SJSA1 (cell line): ENCODE data around the gene NELL1. TPM values are rescaled to one million over a fixed set of nuclear protein-coding genes. Genes with fewer than 3 reads are reported as not detected.

Experiments used
- DNase-seq, 2 experiments: peaks; one replicate each; pipeline ENCODE4 v3.0.0-alpha.2; 2015 to 2020; ENCODE audit warnings: low spot score in 2 of 2, low read depth in 1 of 2
- H3K27ac ChIP-seq: fragments of 250-450 bp; sonication (Bioruptor Pico); 2 replicates; pipeline ENCODE4 v1.5.1; 2020; ENCODE audit warnings: mild to moderate bottlenecking, moderate library complexity
- H3K27me3 ChIP-seq: fragments of 250-450 bp; sonication (Bioruptor Pico); replicated peaks from 2 replicates; pipeline ENCODE4 v1.5.1; 2020; ENCODE audit warnings: mild to moderate bottlenecking, moderate library complexity
- H3K36me3 ChIP-seq: fragments of 250-450 bp; sonication (Bioruptor Pico); 2 replicates; pipeline ENCODE4 v1.5.1; 2020; ENCODE audit warnings: mild to moderate bottlenecking
- H3K4me1 ChIP-seq: fragments of 250-450 bp; sonication (Bioruptor Pico); replicated peaks from 2 replicates; pipeline ENCODE4 v1.6.1; 2021; ENCODE audit warnings: mild to moderate bottlenecking
- H3K4me3 ChIP-seq: fragments of 250-450 bp; sonication (Bioruptor Pico); 2 replicates; pipeline ENCODE4 v1.5.1; 2020; ENCODE audit warnings: mild to moderate bottlenecking
- H3K9me3 ChIP-seq: fragments of 250-450 bp; sonication (Bioruptor Pico); replicated peaks from 2 replicates; pipeline ENCODE4 v1.5.1; 2020; ENCODE audit warnings: mild to moderate bottlenecking
- total RNA-seq: library from RNA; depleted of rRNA; stranded (reverse); fragments of >200 nt; shearing (Covaris generic); gene quantifications from 2 replicates; pipeline ENCODE4 v1.2.3, GENCODE V29; 2014

The NELL1 gene
- total RNA-seq, 1 experiment from 2014 or later = not detected

DNA sequence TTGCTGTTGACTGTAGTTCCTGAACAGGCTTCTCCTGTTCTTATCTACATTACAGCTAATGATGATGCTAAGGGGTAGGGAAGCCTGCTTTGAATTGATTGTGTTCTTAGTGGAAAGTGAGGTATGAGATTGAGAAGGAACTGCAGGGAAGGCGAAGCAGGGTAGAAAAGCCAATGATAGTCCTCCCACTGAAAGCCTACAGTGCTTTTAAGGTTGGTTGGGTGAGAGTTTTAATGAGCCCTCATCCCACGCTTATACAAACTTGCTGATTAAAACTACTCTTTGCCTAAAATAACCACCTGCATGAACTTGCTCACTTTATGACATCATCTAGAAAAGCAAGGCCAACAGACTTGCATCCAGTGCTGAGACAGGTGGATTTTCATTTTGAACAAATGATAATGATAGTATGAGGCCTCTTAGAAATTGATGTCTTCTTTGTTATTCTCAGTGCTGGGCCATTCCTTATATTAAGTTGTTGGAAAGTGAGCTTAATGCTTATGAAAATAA, 891.1 kb downstream of the NELL1 start:
- no peaks in the 10 kb centered on the region for H3K4me1 ChIP-seq
- no peak for DNase-seq
- H3K9me3 ChIP-seq = no peaks in the 10 kb centered on the region
- H3K4me3 ChIP-seq = no peak overlapping the region
- no peaks in the 10 kb centered on the region for H3K36me3 ChIP-seq
- no peak overlapping the region for H3K27ac ChIP-seq
- no peaks in the 10 kb centered on the region for H3K27me3 ChIP-seq

DNA sequence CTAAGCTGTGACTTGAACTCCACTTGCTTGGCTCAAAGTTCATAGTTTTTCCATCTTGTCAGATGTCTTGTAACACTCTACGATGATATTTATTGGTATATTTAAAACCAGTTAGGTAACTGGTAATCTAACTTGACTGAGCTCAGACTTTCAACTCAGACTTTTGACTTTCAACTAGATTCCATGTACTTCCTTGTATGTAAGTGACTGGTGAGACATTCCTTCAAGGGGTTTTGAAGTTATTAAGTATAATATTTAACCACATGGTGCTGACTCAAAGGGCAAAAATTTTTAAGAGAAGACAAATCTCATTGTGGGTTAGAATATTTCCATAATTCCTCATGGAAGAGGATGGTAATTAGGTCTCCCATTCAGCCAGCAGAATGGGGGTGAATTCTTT, 892.2 kb downstream of the NELL1 start:
- no peak for DNase-seq
- Histone ChIP-seq H3K4me3 (no peak overlapping the region), H3K27me3 (no peaks in the 10 kb centered on the region), H3K4me1 (no peaks in the 10 kb centered on the region), H3K27ac (no peak overlapping the region), H3K36me3 (no peaks in the 10 kb centered on the region), H3K9me3 (no peaks in the 10 kb centered on the region)

DNA sequence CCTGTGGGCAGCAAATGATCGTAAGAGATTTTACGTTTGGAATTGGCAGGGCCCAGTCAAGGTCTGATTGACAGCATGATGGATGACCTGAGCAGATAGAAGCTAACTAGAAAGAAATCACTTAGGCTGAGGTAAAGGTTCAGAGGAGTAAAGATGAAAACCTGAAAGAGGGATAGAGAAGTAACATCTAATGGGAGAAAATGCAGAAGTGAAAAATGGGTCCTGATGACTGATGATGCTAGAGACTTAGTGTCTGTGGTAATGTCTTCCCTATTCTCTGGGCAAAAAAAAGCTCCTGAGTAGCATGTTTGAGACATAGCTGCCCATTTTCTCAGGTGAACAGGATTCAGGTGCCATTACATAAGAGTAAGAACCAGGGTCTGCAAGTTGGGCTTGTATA, 894.7 kb downstream of the NELL1 start:
- no peaks in the 10 kb centered on the region for H3K36me3 ChIP-seq
- H3K9me3 ChIP-seq = no peaks in the 10 kb centered on the region
- no peak overlapping the region for H3K4me3 ChIP-seq
- H3K27me3 ChIP-seq = no peaks in the 10 kb centered on the region
- DNase-seq = no peak
- no peaks in the 10 kb centered on the region for H3K4me1 ChIP-seq
- no peak overlapping the region for H3K27ac ChIP-seq

DNA sequence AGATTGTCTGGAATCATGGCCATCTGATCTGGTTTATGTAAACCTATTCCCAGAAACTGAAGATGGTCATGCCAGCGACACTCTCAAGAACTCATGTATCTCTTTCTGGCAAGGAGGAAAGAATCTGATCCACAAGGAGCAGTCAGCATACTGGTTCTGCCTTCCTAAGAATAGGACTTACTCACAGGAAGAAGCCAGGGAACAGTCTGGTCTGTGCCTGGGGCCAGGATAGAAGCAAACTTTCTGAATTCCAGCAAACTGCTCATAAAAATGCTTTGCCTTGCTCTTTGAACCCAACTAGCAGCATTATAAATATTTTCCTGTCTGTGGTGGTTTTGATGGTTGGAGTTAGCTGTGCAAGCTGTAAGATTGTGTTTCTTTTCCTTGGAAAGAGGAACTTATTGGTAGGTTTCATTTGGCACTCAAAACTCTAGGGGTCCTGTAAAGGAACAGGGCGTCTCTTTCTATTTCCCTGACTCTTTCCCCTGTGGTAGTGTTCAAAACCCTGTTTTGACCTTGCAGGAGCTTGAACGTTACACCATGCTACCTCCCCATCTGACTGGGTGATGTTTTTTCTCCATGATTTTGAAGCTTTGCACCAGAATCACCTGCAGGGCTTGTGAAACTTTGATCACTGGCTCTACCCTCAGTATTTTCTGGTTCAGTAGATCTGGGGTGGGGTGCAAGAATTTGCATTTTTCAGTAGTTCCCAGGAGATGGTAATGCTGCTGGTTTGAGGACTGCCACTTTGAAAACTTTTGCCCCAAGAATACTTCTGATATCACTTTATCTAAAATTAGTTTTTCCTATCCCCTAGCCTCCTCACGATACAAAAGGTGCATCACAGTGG, 895.7 kb downstream of the NELL1 start:
- DNase-seq = no peak
- Histone ChIP-seq H3K27me3 (no peaks in the 10 kb centered on the region), H3K36me3 (no peaks in the 10 kb centered on the region), H3K4me3 (no peak overlapping the region), H3K9me3 (no peaks in the 10 kb centered on the region), H3K4me1 (no peaks in the 10 kb centered on the region), H3K27ac (no peak overlapping the region)

GRCh38 chr11:21566521-21567117, 897.2 kb downstream of the NELL1 start:
- Histone ChIP-seq H3K27me3 (no peaks in the 10 kb centered on the region), H3K9me3 (no peaks in the 10 kb centered on the region), H3K36me3 (no peaks in the 10 kb centered on the region), H3K27ac (no peak overlapping the region), H3K4me3 (no peak overlapping the region), H3K4me1 (no peaks in the 10 kb centered on the region)
- no peak for DNase-seq

- no peak overlapping the region for H3K27ac ChIP-seq
- no peaks in the 10 kb centered on the region for H3K9me3 ChIP-seq
- no peak overlapping the region for H3K4me3 ChIP-seq
- no peak for DNase-seq
- no peaks in the 10 kb centered on the region for H3K4me1 ChIP-seq
- H3K36me3 ChIP-seq = no peaks in the 10 kb centered on the region
- H3K27me3 ChIP-seq = no peaks in the 10 kb centered on the region
These were observed 898.4 kb downstream of the NELL1 start for GRCh38 chr11:21567645-21568290.

- Histone ChIP-seq H3K9me3 (no peaks in the 10 kb centered on the region; the same call in 1 of the 2 replicates), H3K27ac (no peak overlapping the region), H3K27me3 (no peaks in the 10 kb centered on the region), H3K36me3 (no peaks in the 10 kb centered on the region), H3K4me3 (no peak overlapping the region), H3K4me1 (no peaks in the 10 kb centered on the region)
- no peak for DNase-seq
These were observed 902.8 kb downstream of the NELL1 start for GRCh38 chr11:21572210-21572609.

- Histone ChIP-seq H3K27me3 (no peaks in the 10 kb centered on the region), H3K36me3 (no peaks in the 10 kb centered on the region), H3K9me3 (no peaks in the 10 kb centered on the region; the same call in 1 of the 2 replicates), H3K4me3 (no peak overlapping the region), H3K27ac (no peak overlapping the region), H3K4me1 (no peaks in the 10 kb centered on the region)
- DNase-seq = no peak
These were observed 913.4 kb downstream of the NELL1 start for GRCh38 chr11:21582791-21583190.

GRCh38 chr11:21588754-21589153, 919.4 kb downstream of the NELL1 start:
- Histone ChIP-seq H3K4me3 (no peak overlapping the region), H3K9me3 (no peaks in the 10 kb centered on the region; the same call in 1 of the 2 replicates), H3K4me1 (no peaks in the 10 kb centered on the region), H3K36me3 (no peaks in the 10 kb centered on the region), H3K27ac (no peak overlapping the region), H3K27me3 (no peaks in the 10 kb centered on the region)
- DNase-seq = no peak

GRCh38 chr11:21602699-21603098, 933.3 kb downstream of the NELL1 start:
- no peaks in the 10 kb centered on the region for H3K36me3 ChIP-seq
- H3K27me3 ChIP-seq = no peaks in the 10 kb centered on the region
- H3K4me3 ChIP-seq = no peak overlapping the region
- DNase-seq = no peak
- H3K4me1 ChIP-seq = no peaks in the 10 kb centered on the region
- H3K27ac ChIP-seq = no peak overlapping the region
- no peaks in the 10 kb centered on the region; the same call in 1 of the 2 replicates for H3K9me3 ChIP-seq

DNA sequence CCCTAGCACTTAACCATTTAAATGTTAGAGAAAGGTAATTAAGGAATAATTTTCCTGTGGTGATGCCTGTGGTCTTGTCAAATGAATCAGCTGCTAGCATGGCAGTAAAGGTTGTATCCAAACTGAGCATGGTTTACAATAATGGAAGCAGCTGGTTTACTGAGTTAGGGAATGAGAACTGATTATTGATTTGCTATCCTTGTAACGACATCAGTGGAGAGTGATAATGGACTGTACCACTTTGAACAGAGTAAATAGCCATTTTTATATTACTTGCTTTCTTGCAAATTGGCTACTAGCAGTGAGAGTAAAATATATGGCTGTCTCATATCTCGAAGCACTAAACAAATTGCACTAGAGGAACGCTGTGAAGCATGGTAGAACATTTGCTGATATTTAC, 934.5 kb downstream of the NELL1 start:
- Histone ChIP-seq H3K27me3 (no peaks in the 10 kb centered on the region), H3K27ac (no peak overlapping the region), H3K36me3 (no peaks in the 10 kb centered on the region), H3K4me1 (no peaks in the 10 kb centered on the region), H3K9me3 (no peaks in the 10 kb centered on the region; the same call in 1 of the 2 replicates), H3K4me3 (no peak overlapping the region)
- DNase-seq = no peak

DNA sequence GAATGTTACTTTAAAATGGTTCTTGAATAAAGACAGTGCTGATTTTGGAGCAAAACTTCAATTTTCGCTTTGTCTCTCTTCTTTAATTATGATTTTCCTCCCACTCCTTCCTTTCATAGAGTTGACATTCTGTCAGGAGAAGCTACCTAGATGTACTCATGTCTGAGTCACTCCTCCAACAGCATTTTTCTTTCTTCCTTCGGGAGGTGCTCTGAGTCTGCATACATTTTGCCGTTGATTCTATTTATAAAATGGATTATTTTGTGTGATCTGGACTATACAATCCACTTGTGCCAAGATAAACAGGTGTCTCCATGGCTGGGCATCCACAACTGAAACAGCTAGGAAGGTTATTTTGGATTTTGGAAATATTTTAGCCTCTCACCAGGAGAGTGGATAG, 935.2 kb downstream of the NELL1 start:
- Histone ChIP-seq H3K36me3 (no peaks in the 10 kb centered on the region), H3K4me3 (no peak overlapping the region), H3K27ac (no peak overlapping the region), H3K9me3 (no peaks in the 10 kb centered on the region; the same call in 1 of the 2 replicates), H3K4me1 (no peaks in the 10 kb centered on the region), H3K27me3 (no peaks in the 10 kb centered on the region)
- no peak for DNase-seq

GRCh38 chr11:21612326-21612725, 942.9 kb downstream of the NELL1 start:
- no peak for DNase-seq
- Histone ChIP-seq H3K4me1 (no peaks in the 10 kb centered on the region), H3K27me3 (no peaks in the 10 kb centered on the region), H3K4me3 (no peak overlapping the region), H3K36me3 (no peaks in the 10 kb centered on the region), H3K9me3 (0 out of 2 replicates have a peak, but pooled peaks cover 2% of the 10 kb centered on the region), H3K27ac (no peak overlapping the region)

DNA sequence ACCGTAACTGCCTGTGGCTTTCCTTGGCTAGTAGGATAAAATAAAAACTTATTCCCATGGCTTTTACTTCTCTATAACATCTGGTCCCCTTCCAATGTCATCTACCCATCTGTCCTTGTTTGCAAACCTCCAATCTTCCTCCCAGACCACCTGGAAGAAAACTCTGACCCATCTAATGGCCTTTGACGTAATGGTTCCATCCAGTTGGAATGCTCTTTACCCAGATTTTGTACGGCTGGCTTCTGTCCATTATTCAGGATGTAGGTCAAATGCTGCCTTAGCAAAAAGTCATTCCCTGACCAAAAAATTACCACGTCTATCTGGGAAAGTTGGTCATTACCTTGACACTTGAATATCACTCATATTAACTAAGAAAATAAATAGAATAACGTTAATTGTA, 945.6 kb downstream of the NELL1 start:
- H3K36me3 ChIP-seq = no peaks in the 10 kb centered on the region
- H3K9me3 ChIP-seq = peaks cover 2% of the 10 kb centered on the region; the same call in 1 of the 2 replicates
- H3K27me3 ChIP-seq = no peaks in the 10 kb centered on the region
- DNase-seq = no peak
- H3K4me3 ChIP-seq = no peak overlapping the region
- H3K4me1 ChIP-seq = no peaks in the 10 kb centered on the region
- H3K27ac ChIP-seq = no peak overlapping the region
